NCI-H460 (cell line): ENCODE results near the gene SNRNP200. TPM values are rescaled to one million over a fixed set of nuclear protein-coding genes. Genes with fewer than 3 reads are reported as not detected.

Experiments used
- DNase-seq: peaks from one replicate; pipeline ENCODE4 v3.0.0-alpha.2; 2016; ENCODE audit warnings: low read depth; ENCODE audit errors: extremely low read depth
- total RNA-seq: library from RNA; depleted of rRNA; stranded (reverse); fragments of >200 nt; shearing (Covaris generic); gene quantifications from 2 replicates; pipeline ENCODE4 v1.2.3, GENCODE V29; 2014

SNRNP200 gene
- total RNA-seq, 1 experiment from 2014 or later: 83.8 TPM

- no peak for DNase-seq
These were observed 52.3 kb downstream of the SNRNP200 start for GRCh38 chr2:96253006-96253405.

GRCh38 chr2:96252526-96252925 is 52.8 kb downstream of the SNRNP200 start:
- DNase-seq: no peak

- peak; percentile 77 for DNase-seq
These were observed 53.5 kb downstream of the SNRNP200 start for GRCh38 chr2:96251721-96252292.

GRCh38 chr2:96250188-96250587 is 55.2 kb downstream of the SNRNP200 start:
- DNase-seq: no peak

- DNase-seq: no peak
These were observed 55.7 kb downstream of the SNRNP200 start for GRCh38 chr2:96249654-96250053.

- DNase-seq: no peak
These were observed 56.7 kb downstream of the SNRNP200 start for GRCh38 chr2:96248624-96249023.

GRCh38 chr2:96247896-96248295 is 57.5 kb downstream of the SNRNP200 start:
- DNase-seq: no peak

GRCh38 chr2:96247009-96247408 is 58.3 kb downstream of the SNRNP200 start:
- no peak for DNase-seq

GRCh38 chr2:96245609-96246390 is 59.5 kb downstream of the SNRNP200 start:
- no peak for DNase-seq

- DNase-seq: no peak
These were observed 61.5 kb downstream of the SNRNP200 start for GRCh38 chr2:96243843-96244242.

GRCh38 chr2:96241900-96242611 is 63.3 kb downstream of the SNRNP200 start:
- no peak for DNase-seq

- DNase-seq: no peak
These were observed 64.1 kb downstream of the SNRNP200 start for GRCh38 chr2:96241227-96241626.

GRCh38 chr2:96240341-96241038 is 64.9 kb downstream of the SNRNP200 start:
- DNase-seq: no peak

GRCh38 chr2:96239745-96240264 is 65.5 kb downstream of the SNRNP200 start:
- DNase-seq: no peak

GRCh38 chr2:96239091-96239490 is 66.3 kb downstream of the SNRNP200 start:
- no peak for DNase-seq

GRCh38 chr2:96238266-96238665 is 67.1 kb downstream of the SNRNP200 start:
- DNase-seq: no peak

- DNase-seq: no peak
These were observed 68.5 kb downstream of the SNRNP200 start for GRCh38 chr2:96236882-96237281.

- no peak for DNase-seq
These were observed 71.4 kb downstream of the SNRNP200 start for GRCh38 chr2:96233880-96234316.

GRCh38 chr2:96233436-96233835 is 71.9 kb downstream of the SNRNP200 start:
- DNase-seq: no peak

- no peak for DNase-seq
These were observed 74.0 kb downstream of the SNRNP200 start for GRCh38 chr2:96231316-96231715.

- no peak for DNase-seq
These were observed 80.3 kb downstream of the SNRNP200 start for GRCh38 chr2:96225016-96225533.
